Measurements from ENCODE around the gene OPN1LW.

- TF ChIP-seq EZH2 (IDR thresholded peaks at IDR 0.05; ENCODE audit: low read depth, low read length, severe bottlenecking) (no peak), SIN3A (conservative IDR thresholded peaks at IDR 0.05 in 1 of 2, IDR thresholded peaks at IDR 0.05 in 1 of 2; ENCODE audit: low read depth in 1 of 2, low read length in 2 of 2) (no peak), CHD1 (IDR thresholded peaks at IDR 0.05; ENCODE audit: low read depth, low read length) (no peak), KDM5A (IDR thresholded peaks at IDR 0.05; ENCODE audit: low read length) (no peak), RFX5 (IDR thresholded peaks at IDR 0.05; ENCODE audit: borderline replicate concordance, low read depth, low read length) (no peak), SRF (IDR thresholded peaks at IDR 0.05; ENCODE audit: low read depth, low read length) (no peak), ZNF274 (IDR thresholded peaks at IDR 0.05; ENCODE audit: borderline replicate concordance, extremely low read depth, low read length) (no peak), NRF1 (IDR thresholded peaks at IDR 0.05; ENCODE audit: low read depth, low read length) (no peak), POLR2AphosphoS5 (IDR thresholded peaks at IDR 0.05; ENCODE audit: low read depth, low read length) (no peak), MAX (IDR thresholded peaks at IDR 0.05) (no peak), POLR2A (IDR thresholded peaks at IDR 0.05; ENCODE audit: control extremely low read depth in 1 of 2, low read depth in 2 of 2, low read length in 2 of 2) (no peak)
- TF ChIP-seq, protein P1, sequence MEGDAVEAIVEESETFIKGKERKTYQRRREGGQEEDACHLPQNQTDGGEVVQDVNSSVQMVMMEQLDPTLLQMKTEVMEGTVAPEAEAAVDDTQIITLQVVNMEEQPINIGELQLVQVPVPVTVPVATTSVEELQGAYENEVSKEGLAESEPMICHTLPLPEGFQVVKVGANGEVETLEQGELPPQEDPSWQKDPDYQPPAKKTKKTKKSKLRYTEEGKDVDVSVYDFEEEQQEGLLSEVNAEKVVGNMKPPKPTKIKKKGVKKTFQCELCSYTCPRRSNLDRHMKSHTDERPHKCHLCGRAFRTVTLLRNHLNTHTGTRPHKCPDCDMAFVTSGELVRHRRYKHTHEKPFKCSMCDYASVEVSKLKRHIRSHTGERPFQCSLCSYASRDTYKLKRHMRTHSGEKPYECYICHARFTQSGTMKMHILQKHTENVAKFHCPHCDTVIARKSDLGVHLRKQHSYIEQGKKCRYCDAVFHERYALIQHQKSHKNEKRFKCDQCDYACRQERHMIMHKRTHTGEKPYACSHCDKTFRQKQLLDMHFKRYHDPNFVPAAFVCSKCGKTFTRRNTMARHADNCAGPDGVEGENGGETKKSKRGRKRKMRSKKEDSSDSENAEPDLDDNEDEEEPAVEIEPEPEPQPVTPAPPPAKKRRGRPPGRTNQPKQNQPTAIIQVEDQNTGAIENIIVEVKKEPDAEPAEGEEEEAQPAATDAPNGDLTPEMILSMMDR (IDR thresholded peaks at IDR 0.05; ENCODE audit: control extremely low read depth in 1 of 3, insufficient read depth in 1 of 3, low read depth in 1 of 3, low read length in 3 of 3): no peak
- TF ChIP-seq, protein P2, sequence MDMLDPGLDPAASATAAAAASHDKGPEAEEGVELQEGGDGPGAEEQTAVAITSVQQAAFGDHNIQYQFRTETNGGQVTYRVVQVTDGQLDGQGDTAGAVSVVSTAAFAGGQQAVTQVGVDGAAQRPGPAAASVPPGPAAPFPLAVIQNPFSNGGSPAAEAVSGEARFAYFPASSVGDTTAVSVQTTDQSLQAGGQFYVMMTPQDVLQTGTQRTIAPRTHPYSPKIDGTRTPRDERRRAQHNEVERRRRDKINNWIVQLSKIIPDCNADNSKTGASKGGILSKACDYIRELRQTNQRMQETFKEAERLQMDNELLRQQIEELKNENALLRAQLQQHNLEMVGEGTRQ (IDR thresholded peaks at IDR 0.05; ENCODE audit: low read length): no peak
Measured at GRCh38 chrX:154115750-154116149, 28.3 kb upstream of the OPN1LW start.

Measured in H1 (cell line).